A673 (cell line): ENCODE results near the gene PCYT1B. TPM values are rescaled to one million over a fixed set of nuclear protein-coding genes. Genes with fewer than 3 reads are reported as not detected.
A peak's percentile ranks its signal among the peaks of the same experiment; 100 is the strongest.

Experiments used
- BruUV-seq: library from RNA; stranded (reverse); fragments of 400-500 nt; replicated peaks from 2 replicates; lab custom pipeline; 2021; lab: Mats Ljungman, UMichigan
- CTCF ChIA-PET: fragments of 300-600 bp; sonication (Branson Sonifier 250); formaldehyde crosslinking; loops from one replicate; lab custom pipeline; 2022; ENCODE audit warnings: antibody characterized with exemption; lab: Charles Lee
- POLR2A ChIA-PET: fragments of 300-600 bp; sonication (Branson Sonifier 250); formaldehyde crosslinking; loops from one replicate; lab custom pipeline; 2022; ENCODE audit warnings: antibody characterized with exemption; ENCODE audit not compliant: low non-redundant PET; lab: Charles Lee
- DNase-seq: peaks from one replicate; pipeline ENCODE4 v3.0.0-alpha.2; 2015; ENCODE audit warnings: low spot score
- H3K27ac ChIP-seq: fragments of 200-600 bp; sonication (generic); 2 replicates; pipeline ENCODE4 v1.5.1; 2016; ENCODE audit warnings: mixed run types, low read depth, mild to moderate bottlenecking, mixed read lengths, antibody characterized with exemption, low read length; ENCODE audit not compliant: poor library complexity, severe bottlenecking
- H3K27me3 ChIP-seq: fragments of 200-600 bp; sonication (generic); replicated peaks from 2 replicates; pipeline ENCODE4 v1.6.1; 2017; ENCODE audit warnings: mixed run types, low read depth, mild to moderate bottlenecking, mixed read lengths, antibody characterized with exemption, low read length; ENCODE audit not compliant: insufficient read depth, poor library complexity
- H3K36me3 ChIP-seq: fragments of 200-600 bp; sonication (generic); 2 replicates; pipeline ENCODE4 v1.6.1; 2016; ENCODE audit warnings: mixed run types, mild to moderate bottlenecking, mixed read lengths, antibody characterized with exemption, low read length; ENCODE audit not compliant: insufficient read depth, poor library complexity, severe bottlenecking
- H3K4me1 ChIP-seq: fragments of 200-600 bp; sonication (generic); 2 replicates; pipeline ENCODE4 v1.6.1; 2017; ENCODE audit warnings: mixed run types, mild to moderate bottlenecking, mixed read lengths, antibody characterized with exemption, low read length; ENCODE audit not compliant: insufficient read depth, poor library complexity, severe bottlenecking
- H3K4me3 ChIP-seq: fragments of 200-600 bp; sonication (generic); 2 replicates; pipeline ENCODE4 v1.5.1; 2016; ENCODE audit warnings: low read depth, mixed run types, mild to moderate bottlenecking, mixed read lengths, low read length; ENCODE audit not compliant: poor library complexity, severe bottlenecking
- H3K9me3 ChIP-seq: fragments of 200-600 bp; sonication (generic); 2 replicates; pipeline ENCODE4 v1.6.1; 2016; ENCODE audit warnings: mixed run types, low read depth, mild to moderate bottlenecking, mixed read lengths, antibody characterized with exemption, low read length; ENCODE audit not compliant: poor library complexity, severe bottlenecking
- EZH2 ChIP-seq: fragments of 200-600 bp; sonication (generic); IDR thresholded peaks from 2 replicates; pipeline ENCODE4 v1.6.1; 2017; ENCODE audit warnings: borderline replicate concordance, low read depth, mild to moderate bottlenecking, mixed read lengths, antibody characterized with exemption, low read length; ENCODE audit not compliant: poor library complexity, severe bottlenecking
- intact Hi-C: fragments of 100-400 bp; cut with micrococcal nuclease; formaldehyde crosslinking; loops from one replicate; pipeline ENCODE4 v1.10.0; 2022; ENCODE audit not compliant: unreplicated experiment
- total RNA-seq: library from RNA; stranded (reverse); gene quantifications from 2 replicates; pipeline ENCODE4 v1.2.3, GENCODE V29; 2021
- TF ChIP-seq, protein P1 (sequence below): fragments of 300-800, 200-600 bp; sonication (generic); conservative IDR thresholded peaks from 2 replicates; pipeline ENCODE4 v1.5.1; 2017; ENCODE audit warnings: low read depth, mild to moderate bottlenecking, antibody characterized with exemption, low read length, moderate library complexity, mixed read lengths

Gene PCYT1B
- total RNA-seq, 1 experiment from 2014 or later: 3.6 TPM

DNA sequence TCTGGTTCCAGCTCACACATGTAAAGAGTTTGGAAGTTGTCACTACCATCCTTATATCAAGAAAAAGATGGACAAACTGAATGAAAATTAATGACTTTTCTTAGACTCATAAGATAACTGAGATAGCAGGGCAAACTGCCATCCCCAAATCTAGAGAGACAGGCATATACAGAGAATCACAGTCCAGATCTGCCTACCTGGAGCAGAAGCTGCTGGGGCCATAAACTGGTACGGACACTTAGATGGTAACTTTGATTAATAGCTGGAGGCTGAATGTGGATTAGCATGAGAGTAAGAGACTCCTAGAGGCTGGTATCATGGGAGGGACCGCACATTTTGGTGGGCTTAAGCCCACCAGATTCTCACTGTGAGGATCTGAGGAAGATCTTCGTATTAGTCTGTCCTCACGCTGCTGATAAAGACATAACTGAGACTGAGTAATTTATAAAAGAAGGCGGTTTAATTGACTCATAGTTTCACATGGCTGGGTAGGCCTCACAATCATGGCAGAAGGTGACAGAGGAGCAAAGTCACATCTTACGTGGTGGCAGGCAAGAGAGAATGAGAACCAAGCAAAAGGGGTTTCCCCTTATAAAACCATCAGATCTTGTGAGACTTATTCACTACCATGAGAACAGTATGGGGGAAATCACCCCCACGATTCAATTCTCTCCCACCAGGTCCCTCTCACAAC lies 35.7 kb upstream of the PCYT1B start:
- POLR2A ChIA-PET: no interaction called here
- no peaks in the 10 kb centered on the region for H3K4me1 ChIP-seq
- no peak overlapping the region for H3K4me3 ChIP-seq
- peaks cover 8% of the 10 kb centered on the region for H3K27me3 ChIP-seq
- CTCF ChIA-PET: interaction anchor here (0.7 kb wide), 1 partner anchor 70 kb away, joined by 3 read pairs; no protein-coding TSS in a partner anchor
- no peak for TF ChIP-seq EZH2
- TF ChIP-seq, protein P1, sequence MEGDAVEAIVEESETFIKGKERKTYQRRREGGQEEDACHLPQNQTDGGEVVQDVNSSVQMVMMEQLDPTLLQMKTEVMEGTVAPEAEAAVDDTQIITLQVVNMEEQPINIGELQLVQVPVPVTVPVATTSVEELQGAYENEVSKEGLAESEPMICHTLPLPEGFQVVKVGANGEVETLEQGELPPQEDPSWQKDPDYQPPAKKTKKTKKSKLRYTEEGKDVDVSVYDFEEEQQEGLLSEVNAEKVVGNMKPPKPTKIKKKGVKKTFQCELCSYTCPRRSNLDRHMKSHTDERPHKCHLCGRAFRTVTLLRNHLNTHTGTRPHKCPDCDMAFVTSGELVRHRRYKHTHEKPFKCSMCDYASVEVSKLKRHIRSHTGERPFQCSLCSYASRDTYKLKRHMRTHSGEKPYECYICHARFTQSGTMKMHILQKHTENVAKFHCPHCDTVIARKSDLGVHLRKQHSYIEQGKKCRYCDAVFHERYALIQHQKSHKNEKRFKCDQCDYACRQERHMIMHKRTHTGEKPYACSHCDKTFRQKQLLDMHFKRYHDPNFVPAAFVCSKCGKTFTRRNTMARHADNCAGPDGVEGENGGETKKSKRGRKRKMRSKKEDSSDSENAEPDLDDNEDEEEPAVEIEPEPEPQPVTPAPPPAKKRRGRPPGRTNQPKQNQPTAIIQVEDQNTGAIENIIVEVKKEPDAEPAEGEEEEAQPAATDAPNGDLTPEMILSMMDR: no peak
- no peak overlapping the region for H3K27ac ChIP-seq
- no peak for DNase-seq
- BruUV-seq: no TSS peak
- no peaks in the 10 kb centered on the region for H3K36me3 ChIP-seq
- intact Hi-C loops: no loop called here
- no peaks in the 10 kb centered on the region for H3K9me3 ChIP-seq

DNA sequence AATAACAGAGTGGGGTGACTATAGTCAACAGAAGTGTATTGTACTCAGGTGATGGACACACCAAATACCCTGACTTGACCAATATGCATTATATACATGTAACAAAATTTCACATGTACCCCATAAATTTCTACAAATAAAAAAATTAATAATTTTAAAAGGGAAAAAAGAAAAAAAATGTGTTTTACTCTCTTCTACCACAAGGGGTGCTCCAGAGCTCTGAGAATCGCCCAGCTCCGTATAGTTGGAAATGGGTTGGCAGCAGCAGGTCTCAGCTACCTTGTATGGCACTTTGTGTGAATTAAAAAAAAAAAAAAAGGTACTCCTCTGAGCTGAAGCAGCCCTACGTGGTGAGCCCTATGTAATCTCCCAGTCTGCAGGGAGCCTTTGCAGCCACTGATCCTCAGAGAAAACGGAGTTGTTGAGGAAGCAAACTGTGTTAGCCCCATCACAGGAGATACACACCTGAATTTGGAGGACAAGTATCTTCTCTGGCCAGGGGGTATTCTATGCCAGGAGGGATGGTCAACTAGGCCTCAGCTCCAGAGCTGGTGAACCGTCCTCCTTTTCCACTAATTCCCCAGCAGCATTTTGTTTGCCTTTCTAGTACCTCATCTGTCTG lies 29.4 kb upstream of the PCYT1B start:
- Histone ChIP-seq H3K27ac (no peak overlapping the region), H3K4me3 (no peak overlapping the region), H3K36me3 (no peaks in the 10 kb centered on the region), H3K4me1 (no peaks in the 10 kb centered on the region), H3K27me3 (peaks cover 8% of the 10 kb centered on the region), H3K9me3 (no peaks in the 10 kb centered on the region)
- no TSS peak for BruUV-seq
- DNase-seq: peak; percentile 33
- no peak for TF ChIP-seq EZH2
- TF ChIP-seq, protein P1: peak; percentile 70
- intact Hi-C loops: no loop called here
- POLR2A ChIA-PET: no interaction called here
- CTCF ChIA-PET: interaction anchor here (0.7 kb wide), 2 partner anchors 161 to 281 kb away, joined by 3 to 6 read pairs; no protein-coding TSS in a partner anchor

DNA sequence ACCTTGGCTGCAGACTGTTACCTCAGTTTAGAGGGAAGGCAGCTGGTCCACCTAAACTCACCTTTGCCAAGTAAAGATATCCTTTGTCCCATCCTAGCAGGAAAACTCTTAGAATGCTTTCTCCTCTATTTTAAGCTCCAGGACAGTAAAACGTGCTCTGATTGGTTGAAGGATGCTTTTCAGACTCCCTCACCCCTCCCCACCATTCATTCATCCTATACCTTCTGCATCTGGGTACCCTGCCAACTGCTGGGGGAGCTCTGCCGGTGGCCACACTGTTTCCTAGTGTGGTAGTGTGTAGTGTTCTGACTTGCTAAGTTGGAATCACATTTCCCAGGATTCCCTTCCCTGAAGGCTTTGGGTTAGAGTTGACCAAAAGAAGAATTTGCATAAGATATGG lies 26.3 kb upstream of the PCYT1B start:
- intact Hi-C loops: no loop called here
- Histone ChIP-seq H3K27ac (no peak overlapping the region), H3K4me3 (no peak overlapping the region), H3K27me3 (no peaks in the 10 kb centered on the region), H3K36me3 (no peaks in the 10 kb centered on the region), H3K4me1 (no peaks in the 10 kb centered on the region), H3K9me3 (no peaks in the 10 kb centered on the region)
- CTCF ChIA-PET: no interaction called here
- POLR2A ChIA-PET: no interaction called here
- no peak for DNase-seq
- TF ChIP-seq EZH2: no peak
- TF ChIP-seq, protein P1: no peak
- no TSS peak for BruUV-seq
